Activated CD4-positive, alpha-beta T cell treated with anti-CD3 and anti-CD28 coated beads, Interleukin-2, amount 50 U/mL, for 24 hours (primary cell): ENCODE measurements around the gene PIK3R3.

Experiments
- DNase-seq, 2 donors: peaks; one replicate each; pipeline ENCODE4 v3.0.0-alpha.2; 2020; ENCODE audit warnings: low read depth in 1 of 2, low spot score in 1 of 2

PIK3R3 gene

GRCh38 chr1:46132529-46133180 lies at the start of gene PIK3R3:
PIK3R3 (minus strand) TSS chr1:46132629; CDS start chr1:46131952, 677 bp downstream.
- peak; percentile 74 to 88 for DNase-seq

- no peak for DNase-seq
Measured at GRCh38 chr1:46181343-46182260, 49.2 kb upstream of the PIK3R3 start.

GRCh38 chr1:46180082-46180616 lies 47.7 kb upstream of the PIK3R3 start:
- DNase-seq: no peak

- peak; percentile 36 to 62 for DNase-seq
Measured at GRCh38 chr1:46179138-46180081, 47.0 kb upstream of the PIK3R3 start.

- no peak for DNase-seq
Measured at GRCh38 chr1:46176211-46176865, 43.9 kb upstream of the PIK3R3 start, which contains the start of gene P3R3URF. P3R3URF (minus strand) TSS chr1:46176488; CDS start chr1:46176471, 17 bp downstream.

- DNase-seq: no peak
Measured at GRCh38 chr1:46175243-46175642, 42.8 kb upstream of the PIK3R3 start.

- no peak for DNase-seq
Measured at GRCh38 chr1:46174448-46175231, 42.2 kb upstream of the PIK3R3 start, which contains the start of gene TSPAN1. TSPAN1 (plus strand) TSS chr1:46175087; CDS start chr1:46181108, 6,021 bp downstream.

- DNase-seq: no peak
Measured at GRCh38 chr1:46173361-46173856, 41.0 kb upstream of the PIK3R3 start.

GRCh38 chr1:46172321-46172720 lies 39.9 kb upstream of the PIK3R3 start:
- DNase-seq: no peak

- DNase-seq: no peak
Measured at GRCh38 chr1:46171871-46172270, 39.4 kb upstream of the PIK3R3 start.

GRCh38 chr1:46171351-46171750 lies 38.9 kb upstream of the PIK3R3 start:
- no peak for DNase-seq

GRCh38 chr1:46169811-46170454 lies 37.5 kb upstream of the PIK3R3 start:
- no peak for DNase-seq

GRCh38 chr1:46168477-46168876 lies 36.0 kb upstream of the PIK3R3 start:
- DNase-seq: no peak

GRCh38 chr1:46166521-46167462 lies 34.4 kb upstream of the PIK3R3 start:
- peak; percentile 13 to 24 for DNase-seq

- no peak for DNase-seq
Measured at GRCh38 chr1:46160212-46160611, 27.8 kb upstream of the PIK3R3 start.

- no peak for DNase-seq
Measured at GRCh38 chr1:46159516-46159915, 27.1 kb upstream of the PIK3R3 start.
